ENCODE measurements around the gene PGD.

DNA sequence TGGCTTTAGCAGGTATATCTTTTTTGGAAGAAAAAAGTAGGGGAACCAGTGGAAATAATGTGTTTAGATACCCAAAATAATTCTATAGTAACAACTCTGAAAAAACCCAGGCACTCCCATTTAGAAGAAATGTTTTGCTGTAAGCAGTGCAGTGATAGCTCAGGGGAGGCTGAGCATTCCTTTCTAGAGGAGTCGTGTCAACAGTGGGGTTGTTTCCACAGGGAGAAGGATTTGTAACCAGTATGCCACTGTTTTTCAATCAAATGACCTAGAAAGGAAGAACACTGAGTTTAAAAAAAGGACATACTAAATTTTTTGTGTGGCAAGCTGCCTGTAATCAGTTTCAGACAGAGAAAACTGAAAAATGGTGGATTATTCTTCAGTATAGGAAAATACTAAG lies 2.4 kb downstream of the PGD start:
- TF ChIP-seq, protein P1, sequence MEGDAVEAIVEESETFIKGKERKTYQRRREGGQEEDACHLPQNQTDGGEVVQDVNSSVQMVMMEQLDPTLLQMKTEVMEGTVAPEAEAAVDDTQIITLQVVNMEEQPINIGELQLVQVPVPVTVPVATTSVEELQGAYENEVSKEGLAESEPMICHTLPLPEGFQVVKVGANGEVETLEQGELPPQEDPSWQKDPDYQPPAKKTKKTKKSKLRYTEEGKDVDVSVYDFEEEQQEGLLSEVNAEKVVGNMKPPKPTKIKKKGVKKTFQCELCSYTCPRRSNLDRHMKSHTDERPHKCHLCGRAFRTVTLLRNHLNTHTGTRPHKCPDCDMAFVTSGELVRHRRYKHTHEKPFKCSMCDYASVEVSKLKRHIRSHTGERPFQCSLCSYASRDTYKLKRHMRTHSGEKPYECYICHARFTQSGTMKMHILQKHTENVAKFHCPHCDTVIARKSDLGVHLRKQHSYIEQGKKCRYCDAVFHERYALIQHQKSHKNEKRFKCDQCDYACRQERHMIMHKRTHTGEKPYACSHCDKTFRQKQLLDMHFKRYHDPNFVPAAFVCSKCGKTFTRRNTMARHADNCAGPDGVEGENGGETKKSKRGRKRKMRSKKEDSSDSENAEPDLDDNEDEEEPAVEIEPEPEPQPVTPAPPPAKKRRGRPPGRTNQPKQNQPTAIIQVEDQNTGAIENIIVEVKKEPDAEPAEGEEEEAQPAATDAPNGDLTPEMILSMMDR (IDR thresholded peaks at IDR 0.05), result no peak
- no peak for TF ChIP-seq POLR2A (IDR thresholded peaks at IDR 0.05)
